PFSK-1 (cell line): Measurements from ENCODE around the gene PAIP2B.

Experiments
- REST ChIP-seq, 2 experiments: IDR thresholded peaks; 2 replicates each; pipeline versions ENCODE4 v1.6.1 to v1.8.0; 2011 to 2012; ENCODE audit warnings: low read depth in 2 of 2, low read length in 2 of 2, control low read depth in 1 of 2, inconsistent platforms in 1 of 2, mild to moderate bottlenecking in 1 of 2, moderate library complexity in 1 of 2; ENCODE audit not compliant: insufficient read depth in 1 of 2
- SIN3A ChIP-seq: IDR thresholded peaks from 2 replicates; pipeline ENCODE4 v1.6.1; 2012; ENCODE audit warnings: mild to moderate bottlenecking, low read length, moderate library complexity, borderline replicate concordance; ENCODE audit not compliant: insufficient read depth

- TF ChIP-seq SIN3A (no peak), REST (IDR thresholded peaks at IDR 0.05; ENCODE audit: insufficient read depth in 1 of 2, low read depth in 2 of 2, low read length in 2 of 2) (no peak)
Measured at GRCh38 chr2:71191570-71191943, 35.3 kb downstream of the PAIP2B start.
